ENCODE results near the gene KIF1B. TPM values are rescaled to one million over a fixed set of nuclear protein-coding genes. Genes with fewer than 3 reads are reported as not detected.

Gene KIF1B
- total and polyA plus RNA-seq, 12 donors: 12.9 to 67.2 (median 48.9) TPM

GRCh38 chr1:10347109-10347508 lies 136.7 kb downstream of the KIF1B start:
- TF ChIP-seq POLR2A (IDR thresholded peaks at IDR 0.05): no peak
- TF ChIP-seq CTCF (IDR thresholded peaks at IDR 0.05): no peak
- intact Hi-C loops (cut with DNase I): no loop called here
- Histone ChIP-seq H3K4me1 (replicated peaks in 1 of 2) (no peaks in the 10 kb centered on the region), H3K4me3 (no peak overlapping the region), H3K36me3 (replicated peaks in 1 of 2) (peaks cover 0 to 82% of the 10 kb centered on the region in 2 donors), H3K27me3 (no peaks in the 10 kb centered on the region), H3K9me3 (replicated peaks in 1 of 3) (no peaks in the 10 kb centered on the region), H3K27ac (no peak overlapping the region)
- DNase-seq: no peak

GRCh38 chr1:10353282-10353681 lies 142.9 kb downstream of the KIF1B start:
- DNase-seq: peak in 1 of 7 donors; percentile 41
- intact Hi-C loops (cut with DNase I): no loop called here
- Histone ChIP-seq H3K27me3 (no peaks in the 10 kb centered on the region), H3K9me3 (replicated peaks in 1 of 3) (no peaks in the 10 kb centered on the region), H3K27ac (no peak overlapping the region), H3K4me3 (no peak overlapping the region), H3K36me3 (replicated peaks in 1 of 2) (peaks cover 0 to 55% of the 10 kb centered on the region in 2 donors), H3K4me1 (replicated peaks in 1 of 2) (no peaks in the 10 kb centered on the region)
- 75 to 79% (median 77%) methylated on average over 4 of the region's 4 CpGs for WGBS, 4 donors
- TF ChIP-seq POLR2A (IDR thresholded peaks at IDR 0.05) (no peak), CTCF (IDR thresholded peaks at IDR 0.05) (no peak)

GRCh38 chr1:10353693-10354092 lies 143.3 kb downstream of the KIF1B start:
- Histone ChIP-seq H3K4me3 (no peak overlapping the region), H3K27me3 (no peaks in the 10 kb centered on the region), H3K4me1 (replicated peaks in 1 of 2) (no peaks in the 10 kb centered on the region), H3K27ac (no peak overlapping the region), H3K36me3 (replicated peaks in 1 of 2) (peaks cover 0 to 51% of the 10 kb centered on the region in 2 donors), H3K9me3 (replicated peaks in 1 of 3) (no peaks in the 10 kb centered on the region)
- TF ChIP-seq CTCF (IDR thresholded peaks at IDR 0.05) (no peak), POLR2A (IDR thresholded peaks at IDR 0.05) (no peak)
- no peak for DNase-seq
- intact Hi-C loops (cut with DNase I): no loop called here
- 69 to 76% (median 72%) methylated on average over 2 of the region's 2 CpGs for WGBS, 4 donors

GRCh38 chr1:10360045-10360444 lies 149.7 kb downstream of the KIF1B start:
- Histone ChIP-seq H3K9me3 (replicated peaks in 1 of 3) (no peaks in the 10 kb centered on the region), H3K4me3 (no peak overlapping the region), H3K27ac (no peak overlapping the region), H3K27me3 (no peaks in the 10 kb centered on the region), H3K36me3 (replicated peaks in 1 of 2) (peaks cover 0 to 39% of the 10 kb centered on the region in 2 donors), H3K4me1 (replicated peaks in 1 of 2) (no peaks in the 10 kb centered on the region)
- no peak for TF ChIP-seq CTCF (IDR thresholded peaks at IDR 0.05)
- TF ChIP-seq POLR2A (IDR thresholded peaks at IDR 0.05): no peak
- WGBS, 4 donors: 78 to 100% (median 93%) methylated on average over 1 of the region's 1 CpG
- intact Hi-C loops (cut with DNase I): no loop called here
- DNase-seq: no peak
